PFSK-1 (cell line): ENCODE measurements around the gene HSD17B11.

Source experiments
- POLR2AphosphoS5 ChIP-seq: IDR thresholded peaks from 2 replicates; pipeline ENCODE4 v1.6.1; 2012; ENCODE audit warnings: low read depth, mild to moderate bottlenecking, control low read depth, low read length, moderate library complexity
- SIN3A ChIP-seq: IDR thresholded peaks from 2 replicates; pipeline ENCODE4 v1.6.1; 2012; ENCODE audit warnings: mild to moderate bottlenecking, low read length, moderate library complexity, borderline replicate concordance; ENCODE audit not compliant: insufficient read depth
- TAF1 ChIP-seq: IDR thresholded peaks from 2 replicates; pipeline ENCODE4 v1.6.1; 2012; ENCODE audit warnings: low read length, control low read depth, borderline replicate concordance; ENCODE audit not compliant: insufficient read depth

- TF ChIP-seq TAF1 (no peak), POLR2AphosphoS5 (no peak), SIN3A (no peak)
These were observed 8.9 kb downstream of the HSD17B11 start for GRCh38 chr4:87382116-87382515.
